ENCODE results near the gene HNF4A.

Gene HNF4A

DNA sequence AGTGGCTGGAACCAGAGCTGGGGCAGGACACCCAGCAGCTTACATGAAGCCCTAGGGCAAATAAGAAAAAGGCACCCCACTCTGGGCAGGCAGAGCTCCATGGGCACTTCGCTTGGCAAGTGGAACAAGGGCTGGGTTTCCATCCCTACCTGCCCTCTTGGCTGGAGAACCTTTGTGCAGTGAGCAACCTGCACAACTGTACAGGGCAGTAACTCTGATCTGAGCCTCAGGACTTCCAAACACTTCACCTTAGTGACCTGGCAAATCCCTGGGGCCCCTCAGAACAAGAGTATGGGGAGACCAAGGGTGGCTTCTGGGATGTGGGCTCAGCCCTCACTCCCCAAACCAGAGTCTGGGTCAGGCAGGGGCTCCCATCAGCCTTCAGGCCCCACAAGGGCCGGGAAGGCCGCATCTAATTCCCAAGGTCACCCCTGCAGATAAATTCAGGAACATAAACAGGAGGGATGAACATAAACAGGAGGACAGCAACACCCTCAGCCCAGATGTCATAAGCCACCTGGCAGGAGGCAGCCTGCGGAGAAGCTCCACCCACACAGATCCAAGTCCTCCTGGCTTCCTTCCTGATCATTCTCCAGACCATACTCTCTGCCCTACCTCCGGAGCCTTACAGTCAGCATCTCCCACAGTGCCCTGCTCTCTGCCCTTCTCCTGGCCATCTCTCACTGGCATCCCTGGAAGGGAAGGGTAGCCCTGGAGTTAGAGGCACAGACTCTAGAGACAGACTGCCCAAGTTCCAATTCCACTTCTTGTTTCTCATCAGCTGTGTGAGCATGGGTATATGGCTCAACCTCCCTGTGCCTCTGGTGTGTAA, 37.5 kb downstream of the HNF4A start:
- no peak for DNase-seq

GRCh38 chr20:44393608-44394451, 38.3 kb downstream of the HNF4A start:
- no peak for DNase-seq

DNA sequence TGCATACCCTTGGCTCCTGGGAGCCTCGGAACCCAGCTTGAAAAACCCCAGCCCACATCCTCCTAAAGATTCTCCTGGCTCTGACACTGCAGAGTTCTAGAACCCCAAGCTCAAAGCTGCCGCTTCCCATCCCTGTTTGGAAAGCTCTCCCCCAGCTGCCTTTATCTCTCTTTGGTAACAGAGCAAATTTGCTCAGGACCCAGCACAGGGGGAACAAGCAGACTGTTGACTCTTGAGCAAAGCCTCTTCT, 38.9 kb downstream of the HNF4A start:
- no peak for DNase-seq

DNA sequence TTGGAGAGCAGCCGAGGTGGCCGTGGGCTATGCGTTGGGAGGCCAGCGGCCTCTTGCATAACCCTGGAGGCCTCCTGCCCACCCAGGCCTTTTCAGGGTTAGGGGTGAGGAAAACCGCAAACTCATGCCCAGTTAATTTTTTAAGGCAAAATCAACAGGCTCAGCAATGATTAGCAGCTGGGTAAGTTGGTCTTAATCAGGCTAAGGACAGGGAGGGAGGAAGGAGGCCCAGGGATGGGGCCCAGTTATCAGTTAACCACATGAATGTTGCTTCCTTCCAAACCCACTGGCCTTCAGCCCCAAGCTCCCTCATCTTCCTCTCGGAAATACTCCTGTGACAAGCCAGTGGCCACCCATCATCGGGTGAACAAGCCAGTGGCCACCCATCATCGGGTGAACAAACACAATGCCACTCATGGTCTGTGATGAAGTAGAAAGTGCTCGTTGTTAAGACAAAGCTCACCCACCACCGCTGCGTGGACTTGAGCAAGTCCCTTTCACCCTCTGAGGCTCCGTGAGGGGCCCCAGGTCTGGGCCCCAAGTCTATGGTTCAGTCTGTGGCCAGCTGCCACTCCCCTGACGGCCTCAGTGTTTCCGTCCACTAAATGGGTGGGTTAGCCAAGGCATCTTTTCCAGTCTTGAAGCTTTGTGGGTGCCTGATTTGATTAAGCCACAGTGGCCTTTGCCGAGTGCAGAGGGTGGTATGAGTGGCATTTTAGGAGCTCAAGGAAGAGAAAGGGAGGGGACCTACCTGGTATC, 39.4 kb downstream of the HNF4A start:
- no peak for DNase-seq

- DNase-seq: no peak
Observed at GRCh38 chr20:44395461-44396340, 40.2 kb downstream of the HNF4A start.

DNA sequence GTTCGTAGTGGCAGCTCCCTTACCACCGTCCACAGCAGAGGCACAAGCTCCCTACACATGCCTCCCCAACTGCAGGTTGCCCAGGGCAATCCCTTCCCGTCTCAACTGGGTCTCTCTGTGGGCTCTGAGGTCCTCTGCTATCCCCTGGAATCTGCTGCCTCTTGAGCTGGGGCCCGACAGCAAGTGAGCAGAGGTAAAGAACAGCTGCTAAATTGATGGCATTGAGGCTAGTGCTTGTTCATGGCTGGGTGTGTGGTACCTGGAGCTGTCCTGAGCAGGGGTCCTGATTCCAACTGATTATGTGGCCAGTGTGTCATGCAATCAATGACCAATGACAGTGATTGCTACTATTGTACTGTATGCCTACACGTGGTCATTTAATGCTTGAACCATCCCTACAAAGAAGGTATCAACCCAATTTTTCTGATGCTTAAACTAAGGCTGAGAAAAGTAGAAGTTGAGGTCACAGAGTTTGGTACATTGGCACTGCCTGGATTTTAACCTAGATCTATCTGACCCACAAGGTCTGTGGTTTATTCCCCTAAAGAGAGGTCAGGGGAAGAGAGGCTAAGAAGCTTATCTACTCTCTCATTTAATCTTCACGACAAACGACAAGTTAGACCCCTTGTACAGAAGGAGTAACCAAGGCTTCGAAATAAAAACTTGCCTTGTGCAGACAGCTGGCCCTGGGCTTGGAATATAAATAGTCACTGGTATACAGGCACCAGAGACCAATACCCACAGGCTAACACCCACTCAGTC, 41.1 kb downstream of the HNF4A start:
- no peak for DNase-seq

- no peak for DNase-seq
Observed at GRCh38 chr20:44398335-44398734, 42.8 kb downstream of the HNF4A start.

GRCh38 chr20:44399446-44399845, 43.9 kb downstream of the HNF4A start:
- no peak for DNase-seq

GRCh38 chr20:44400671-44400969, 45.1 kb downstream of the HNF4A start:
- DNase-seq: no peak

- no peak for DNase-seq
Observed at GRCh38 chr20:44400970-44401769, 45.7 kb downstream of the HNF4A start.

DNA sequence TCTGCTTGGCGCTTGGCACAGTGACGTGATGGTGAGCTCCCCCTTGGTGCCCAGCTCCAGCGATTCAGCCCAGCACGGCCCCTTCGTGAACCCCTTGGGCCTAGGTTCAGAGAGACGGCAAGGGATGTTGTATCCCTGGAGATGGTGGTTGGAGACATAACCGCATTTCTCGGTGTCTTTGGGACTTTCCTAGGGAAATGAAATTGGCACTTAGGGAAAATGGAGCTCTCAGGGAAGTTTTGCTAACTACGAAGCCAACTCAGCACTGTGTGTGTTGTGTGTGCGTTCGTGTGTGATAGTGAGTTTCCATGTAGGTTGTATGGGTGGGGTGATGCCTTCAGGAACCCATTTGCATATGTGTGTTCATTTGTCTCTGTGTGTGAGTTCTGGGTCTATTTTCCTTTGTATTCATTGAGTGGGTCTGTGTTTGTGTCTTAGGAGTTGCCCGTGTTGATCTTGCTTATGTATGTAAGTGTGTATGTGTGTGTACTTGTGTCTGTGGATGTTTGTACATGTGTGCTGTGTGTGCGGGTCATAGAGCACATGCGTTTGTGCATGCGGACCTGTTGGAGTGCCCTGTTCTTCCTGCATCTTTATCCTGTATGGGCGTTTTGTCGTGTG, 46.4 kb downstream of the HNF4A start:
- no peak for DNase-seq

DNA sequence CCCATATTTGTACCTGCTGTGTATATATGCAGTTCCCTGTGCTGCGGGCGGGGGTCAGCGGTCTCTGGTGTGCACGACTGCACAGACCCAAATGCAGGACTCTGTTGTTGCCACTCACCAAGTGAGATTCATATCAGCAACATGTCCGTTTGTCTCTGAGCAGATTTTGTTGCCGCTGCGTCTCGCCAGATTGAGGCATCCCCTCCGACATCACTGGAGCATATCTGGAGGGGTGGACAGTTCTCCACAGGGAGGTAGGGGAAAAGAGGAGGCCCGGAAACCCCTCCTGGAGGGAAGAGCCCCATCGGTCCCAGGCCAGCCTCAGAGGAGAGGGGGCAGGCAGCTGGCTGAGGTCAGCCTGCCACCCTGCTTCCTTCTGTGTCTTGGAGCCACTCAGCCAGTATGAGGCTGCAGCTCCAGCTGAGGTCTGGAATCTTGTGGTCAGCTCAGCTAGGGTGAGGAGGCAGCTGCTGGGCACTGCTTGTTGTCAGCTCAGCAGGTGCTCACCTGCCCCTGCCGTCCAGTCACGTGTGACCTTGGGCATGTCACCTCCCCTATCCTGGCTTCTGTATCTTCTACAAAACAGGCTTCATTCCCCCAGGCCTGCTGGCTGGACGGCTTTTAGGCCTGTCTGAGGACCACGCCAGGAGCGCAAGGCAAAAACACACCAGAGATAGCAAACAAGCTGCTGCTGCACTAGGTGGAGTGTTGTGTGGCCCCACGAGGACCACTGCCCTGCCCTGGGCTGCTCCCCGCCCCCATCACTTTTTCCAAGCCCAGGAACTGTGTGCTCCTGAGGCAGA, 47.1 kb downstream of the HNF4A start:
- DNase-seq: no peak

DNA sequence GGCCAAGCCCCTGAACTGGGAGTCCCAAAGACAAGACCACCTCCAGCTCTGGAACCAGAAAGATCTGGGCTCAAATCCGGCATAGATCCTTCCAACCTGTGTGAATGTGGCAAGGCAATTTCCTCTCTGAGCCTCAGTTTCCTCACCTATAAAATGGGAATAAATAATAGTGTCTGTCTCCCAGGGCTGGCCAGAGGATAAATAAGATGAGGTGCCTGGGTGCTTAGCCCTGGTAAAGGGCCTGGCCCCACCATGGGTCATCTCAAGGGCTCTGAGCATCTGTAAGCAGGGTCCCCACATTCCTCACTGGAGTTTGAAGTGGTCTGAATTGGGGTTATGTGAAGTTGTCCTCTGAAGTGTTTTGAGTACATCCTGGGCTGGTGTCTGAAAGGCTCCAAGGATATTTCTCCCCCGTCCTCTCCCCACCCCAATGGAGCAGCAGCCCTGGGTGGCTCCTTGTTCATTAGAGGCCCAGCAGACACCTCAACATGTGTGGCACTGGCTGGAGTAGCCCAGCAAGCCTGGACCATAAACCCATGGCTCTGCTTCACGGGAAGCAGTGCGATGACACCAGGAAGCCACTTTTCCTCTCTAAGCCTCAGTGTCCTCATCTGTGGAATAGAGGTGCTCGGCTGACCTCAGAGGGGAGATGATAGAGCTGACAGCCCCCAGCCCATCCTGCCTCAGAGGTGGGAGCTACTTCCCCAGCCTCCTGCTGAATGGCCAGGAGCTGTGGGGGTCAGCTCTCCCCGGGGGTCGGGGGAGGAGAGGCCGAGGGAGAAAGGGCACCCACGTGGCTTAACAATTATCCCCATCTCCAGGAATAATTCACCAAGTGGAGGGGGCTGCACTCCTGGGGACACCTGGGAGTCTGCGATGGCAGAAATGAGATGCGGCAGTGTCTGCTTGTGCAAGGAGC, 48.0 kb downstream of the HNF4A start:
- no peak for DNase-seq

- DNase-seq: no peak
Observed at GRCh38 chr20:44404204-44405181, 49.0 kb downstream of the HNF4A start.

DNA sequence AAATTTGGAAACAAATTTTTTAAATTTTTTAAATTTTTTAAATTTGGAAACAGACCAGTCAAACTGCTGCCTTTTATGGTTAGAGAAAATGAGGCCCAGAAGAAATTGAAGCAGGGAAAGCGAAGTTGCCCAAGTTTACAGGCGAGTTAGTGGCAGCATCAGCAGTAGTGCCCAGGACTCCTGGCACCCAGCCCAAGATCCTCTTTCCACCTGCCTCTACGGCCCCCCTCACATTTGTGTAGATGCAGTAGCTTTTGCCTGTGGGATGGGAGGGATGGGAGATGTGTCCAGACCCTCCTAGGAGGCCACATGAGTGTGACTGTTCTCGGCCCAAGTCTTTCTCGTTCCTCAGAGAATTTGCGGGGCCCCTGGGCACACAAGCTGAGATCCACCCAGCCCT, 49.8 kb downstream of the HNF4A start:
- DNase-seq: no peak

DNA sequence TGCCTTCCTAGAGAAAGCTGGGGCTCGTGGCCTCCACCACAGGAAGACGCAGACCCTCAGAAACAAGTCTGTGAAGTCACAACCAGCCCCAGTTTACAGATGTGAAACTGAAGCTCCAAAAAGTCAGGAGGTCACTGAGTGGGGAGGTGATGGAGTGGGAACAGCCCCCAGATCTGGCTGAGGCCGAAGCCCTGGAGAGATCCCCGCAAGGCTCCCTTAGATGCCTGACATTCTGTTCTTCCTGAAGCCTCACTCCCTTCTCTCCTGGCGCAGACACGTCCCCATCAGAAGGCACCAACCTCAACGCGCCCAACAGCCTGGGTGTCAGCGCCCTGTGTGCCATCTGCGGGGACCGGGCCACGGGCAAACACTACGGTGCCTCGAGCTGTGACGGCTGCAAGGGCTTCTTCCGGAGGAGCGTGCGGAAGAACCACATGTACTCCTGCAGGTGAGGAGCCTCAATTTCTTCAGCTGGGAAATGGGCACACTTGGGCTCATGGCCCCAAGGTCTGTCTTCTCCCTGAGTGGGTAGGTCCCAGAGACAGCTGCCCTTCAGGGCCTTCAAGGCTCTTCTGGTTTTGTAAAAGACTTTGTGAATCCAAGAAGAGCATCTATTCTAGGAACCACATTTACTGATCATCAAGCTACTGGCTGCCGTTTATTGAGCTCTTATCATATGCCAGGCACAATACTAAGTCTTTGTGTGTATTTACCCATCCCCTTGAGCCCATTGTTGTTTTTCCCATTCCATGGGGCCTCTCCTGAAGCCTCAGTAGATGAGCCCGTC, 50.5 kb downstream of the HNF4A start:
- no peak for DNase-seq

Measured in CD4-positive, alpha-beta T cell treated with Interleukin-17A for 4 hours (primary cell).